T-helper 1 cell treated with Interleukin-12 subunit alpha and Interleukin-12 subunit beta and Interleukin-4 antibody, amounts not matched to agents 30 μg/mL and 1 μg/mL, for 36 hours (primary cell): Measurements from ENCODE around the gene TRIP11.

Experiments used
- H3K27ac Mint-ChIP-seq: one replicate; pipeline ENCODE4 v1.8.0; 2021; ENCODE audit warnings: mild to moderate bottlenecking, mixed read lengths
- H3K27me3 Mint-ChIP-seq: one replicate; pipeline ENCODE4 v1.8.0; 2021; ENCODE audit warnings: low read depth, mixed read lengths
- H3K36me3 Mint-ChIP-seq: one replicate; pipeline ENCODE4 v1.8.0; 2021; ENCODE audit warnings: low read depth, mixed read lengths
- H3K4me1 Mint-ChIP-seq: one replicate; pipeline ENCODE4 v1.8.0; 2021; ENCODE audit warnings: low read depth, mixed read lengths
- H3K4me3 Mint-ChIP-seq: one replicate; pipeline ENCODE4 v1.8.0; 2021; ENCODE audit warnings: mild to moderate bottlenecking, moderate library complexity, mixed read lengths
- H3K9me3 Mint-ChIP-seq: one replicate; pipeline ENCODE4 v1.8.0; 2021; ENCODE audit warnings: mixed read lengths

The TRIP11 gene

GRCh38 chr14:91985521-91986255 lies 54.2 kb downstream of the TRIP11 start:
- Mint-ChIP-seq H3K4me3 (no peak overlapping the region), H3K4me1 (peaks cover 4% of the 10 kb centered on the region)

GRCh38 chr14:91985008-91985407 lies 54.9 kb downstream of the TRIP11 start:
- H3K27ac Mint-ChIP-seq = no peak overlapping the region
- H3K27me3 Mint-ChIP-seq = no peaks in the 10 kb centered on the region
- no peaks in the 10 kb centered on the region for H3K9me3 Mint-ChIP-seq
- H3K4me1 Mint-ChIP-seq = peaks cover 9% of the 10 kb centered on the region
- H3K4me3 Mint-ChIP-seq = no peak overlapping the region
- peaks cover 62% of the 10 kb centered on the region for H3K36me3 Mint-ChIP-seq

More at GRCh38 chr14:91985521-91986255, 54.2 kb downstream of the TRIP11 start:
- Mint-ChIP-seq H3K27me3 (no peaks in the 10 kb centered on the region), H3K27ac (no peak overlapping the region), H3K36me3 (peaks cover 57% of the 10 kb centered on the region), H3K9me3 (no peaks in the 10 kb centered on the region)

- peaks cover 9% of the 10 kb centered on the region for H3K4me1 Mint-ChIP-seq
- H3K27me3 Mint-ChIP-seq = no peaks in the 10 kb centered on the region
- H3K27ac Mint-ChIP-seq = no peak overlapping the region
- H3K4me3 Mint-ChIP-seq = no peak overlapping the region
- H3K36me3 Mint-ChIP-seq = peaks cover 57% of the 10 kb centered on the region
- H3K9me3 Mint-ChIP-seq = no peaks in the 10 kb centered on the region
These were observed 56.3 kb downstream of the TRIP11 start for GRCh38 chr14:91983588-91983987.

DNA sequence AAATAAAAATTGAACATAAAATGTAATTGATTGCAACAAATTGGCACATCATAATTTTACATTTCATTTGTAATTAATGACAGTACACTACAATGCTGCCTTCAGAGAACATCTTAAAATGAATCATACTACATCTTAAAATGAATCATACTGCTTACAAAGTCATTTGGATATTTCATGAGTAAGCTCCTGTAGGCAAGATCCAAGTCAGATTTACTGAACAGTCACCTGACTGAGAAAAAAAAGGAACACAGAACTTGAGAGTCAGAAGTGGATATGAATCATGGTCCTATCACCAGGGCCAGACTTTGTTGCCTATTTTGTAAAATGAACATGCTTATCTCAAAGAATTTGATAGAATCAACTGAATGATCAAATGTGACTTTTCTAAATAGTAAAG lies 59.7 kb downstream of the TRIP11 start:
- H3K36me3 Mint-ChIP-seq = peaks cover 37% of the 10 kb centered on the region
- no peak overlapping the region for H3K27ac Mint-ChIP-seq
- no peaks in the 10 kb centered on the region for H3K9me3 Mint-ChIP-seq
- peaks cover 10% of the 10 kb centered on the region for H3K4me1 Mint-ChIP-seq
- H3K4me3 Mint-ChIP-seq = no peak overlapping the region
- no peaks in the 10 kb centered on the region for H3K27me3 Mint-ChIP-seq

DNA sequence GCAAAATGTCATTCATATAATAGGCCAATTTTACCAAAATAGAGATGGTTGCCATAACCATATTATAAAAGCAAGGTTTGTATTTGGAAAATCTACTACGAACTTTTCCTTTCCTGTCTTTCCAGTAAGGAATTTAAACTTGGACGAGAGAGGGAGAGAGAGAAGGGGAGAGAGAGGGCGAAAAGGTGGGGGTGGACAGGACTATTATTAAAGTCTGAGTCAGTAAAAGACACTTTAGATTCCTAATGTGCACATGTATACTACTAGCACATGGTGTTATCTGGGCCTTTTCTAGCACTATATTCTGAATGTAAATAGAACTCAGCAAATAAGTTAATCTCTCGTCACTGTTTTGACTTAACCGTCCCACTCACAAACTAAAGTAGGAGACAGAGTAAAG lies 62.0 kb downstream of the TRIP11 start:
- Mint-ChIP-seq H3K4me1 (peaks cover 10% of the 10 kb centered on the region), H3K4me3 (no peak overlapping the region), H3K9me3 (no peaks in the 10 kb centered on the region), H3K27me3 (no peaks in the 10 kb centered on the region), H3K36me3 (peaks cover 30% of the 10 kb centered on the region), H3K27ac (no peak overlapping the region)

DNA sequence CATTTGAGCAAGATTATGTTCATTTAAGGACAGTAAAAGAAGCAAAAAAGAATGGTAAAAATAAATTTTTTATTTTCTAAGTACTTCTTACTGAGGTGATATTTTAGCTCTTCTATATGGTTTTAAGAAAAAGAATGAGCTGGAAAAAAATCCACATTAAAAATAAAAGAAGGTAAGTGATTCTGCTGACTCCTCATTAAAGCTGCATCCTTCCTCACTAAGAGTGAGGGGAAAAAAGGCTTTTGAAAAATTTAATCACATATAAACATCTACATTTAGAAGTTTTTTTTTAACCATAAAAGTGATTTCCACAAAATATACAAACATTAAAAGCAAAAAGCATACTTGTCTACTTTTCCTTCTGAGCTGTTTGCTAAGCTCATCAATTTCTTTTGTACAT lies 64.1 kb downstream of the TRIP11 start:
- H3K4me1 Mint-ChIP-seq = peaks cover 10% of the 10 kb centered on the region
- H3K36me3 Mint-ChIP-seq = peaks cover 34% of the 10 kb centered on the region
- H3K4me3 Mint-ChIP-seq = no peak overlapping the region
- no peaks in the 10 kb centered on the region for H3K27me3 Mint-ChIP-seq
- no peaks in the 10 kb centered on the region for H3K9me3 Mint-ChIP-seq
- H3K27ac Mint-ChIP-seq = no peak overlapping the region

GRCh38 chr14:91971188-91971778 lies 68.6 kb downstream of the TRIP11 start:
- Mint-ChIP-seq H3K27ac (no peak overlapping the region), H3K4me1 (peaks cover 4% of the 10 kb centered on the region), H3K4me3 (no peak overlapping the region), H3K27me3 (no peaks in the 10 kb centered on the region), H3K36me3 (peaks cover 33% of the 10 kb centered on the region), H3K9me3 (no peaks in the 10 kb centered on the region)

DNA sequence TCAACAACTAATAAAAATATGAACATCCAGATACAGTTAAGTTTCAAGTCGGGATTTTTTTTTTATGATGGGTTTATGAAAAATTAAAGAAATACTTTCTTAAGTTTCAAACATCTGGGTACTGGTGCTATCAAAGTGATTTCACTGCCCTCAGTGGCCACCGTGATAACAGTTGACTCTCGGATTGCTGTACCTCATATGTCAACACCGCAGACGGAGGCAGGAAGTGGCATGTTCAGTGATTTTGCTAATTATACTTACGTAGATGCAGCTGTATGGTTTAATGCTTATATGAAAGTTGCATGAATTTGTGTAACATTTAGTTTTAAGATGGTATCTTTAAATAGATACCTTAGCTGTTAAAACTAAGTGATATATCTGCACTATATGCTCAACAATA lies 71.6 kb downstream of the TRIP11 start:
- Mint-ChIP-seq H3K4me3 (no peak overlapping the region), H3K27ac (peak overlapping the region; percentile 33), H3K36me3 (peaks cover 26% of the 10 kb centered on the region), H3K9me3 (no peaks in the 10 kb centered on the region), H3K4me1 (peaks cover 4% of the 10 kb centered on the region), H3K27me3 (no peaks in the 10 kb centered on the region)

GRCh38 chr14:91964724-91965123 lies 75.1 kb downstream of the TRIP11 start:
- H3K27ac Mint-ChIP-seq = no peak overlapping the region
- no peak overlapping the region for H3K4me3 Mint-ChIP-seq
- H3K4me1 Mint-ChIP-seq = peaks cover 4% of the 10 kb centered on the region
- no peaks in the 10 kb centered on the region for H3K27me3 Mint-ChIP-seq
- no peaks in the 10 kb centered on the region for H3K9me3 Mint-ChIP-seq
- H3K36me3 Mint-ChIP-seq = peaks cover 16% of the 10 kb centered on the region

DNA sequence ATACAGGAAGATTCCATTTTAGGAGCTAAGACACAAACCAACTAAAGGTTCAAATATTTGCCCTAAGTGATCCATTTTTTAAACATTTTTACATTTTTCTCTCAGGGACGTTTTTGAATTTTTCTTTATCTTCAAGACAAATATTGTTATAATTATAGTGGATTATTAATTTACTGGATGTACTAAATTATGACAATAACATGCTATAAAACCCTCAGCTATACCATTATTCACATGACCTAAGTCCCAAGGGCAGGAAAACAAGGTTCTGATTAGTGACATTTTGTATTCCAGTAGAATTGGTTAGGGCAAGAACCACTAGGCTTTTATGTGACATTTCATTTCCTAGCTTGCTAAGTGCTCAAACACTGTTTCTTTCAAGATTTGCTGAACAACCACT lies 75.8 kb downstream of the TRIP11 start:
- Mint-ChIP-seq H3K9me3 (no peaks in the 10 kb centered on the region), H3K4me1 (peaks cover 4% of the 10 kb centered on the region), H3K36me3 (peaks cover 13% of the 10 kb centered on the region), H3K27me3 (no peaks in the 10 kb centered on the region), H3K4me3 (no peak overlapping the region), H3K27ac (no peak overlapping the region)

GRCh38 chr14:91963465-91963864 lies 76.4 kb downstream of the TRIP11 start:
- H3K27me3 Mint-ChIP-seq = no peaks in the 10 kb centered on the region
- peaks cover 9% of the 10 kb centered on the region for H3K36me3 Mint-ChIP-seq
- no peaks in the 10 kb centered on the region for H3K9me3 Mint-ChIP-seq
- peaks cover 2% of the 10 kb centered on the region for H3K4me1 Mint-ChIP-seq
- H3K4me3 Mint-ChIP-seq = no peak overlapping the region
- no peak overlapping the region for H3K27ac Mint-ChIP-seq

DNA sequence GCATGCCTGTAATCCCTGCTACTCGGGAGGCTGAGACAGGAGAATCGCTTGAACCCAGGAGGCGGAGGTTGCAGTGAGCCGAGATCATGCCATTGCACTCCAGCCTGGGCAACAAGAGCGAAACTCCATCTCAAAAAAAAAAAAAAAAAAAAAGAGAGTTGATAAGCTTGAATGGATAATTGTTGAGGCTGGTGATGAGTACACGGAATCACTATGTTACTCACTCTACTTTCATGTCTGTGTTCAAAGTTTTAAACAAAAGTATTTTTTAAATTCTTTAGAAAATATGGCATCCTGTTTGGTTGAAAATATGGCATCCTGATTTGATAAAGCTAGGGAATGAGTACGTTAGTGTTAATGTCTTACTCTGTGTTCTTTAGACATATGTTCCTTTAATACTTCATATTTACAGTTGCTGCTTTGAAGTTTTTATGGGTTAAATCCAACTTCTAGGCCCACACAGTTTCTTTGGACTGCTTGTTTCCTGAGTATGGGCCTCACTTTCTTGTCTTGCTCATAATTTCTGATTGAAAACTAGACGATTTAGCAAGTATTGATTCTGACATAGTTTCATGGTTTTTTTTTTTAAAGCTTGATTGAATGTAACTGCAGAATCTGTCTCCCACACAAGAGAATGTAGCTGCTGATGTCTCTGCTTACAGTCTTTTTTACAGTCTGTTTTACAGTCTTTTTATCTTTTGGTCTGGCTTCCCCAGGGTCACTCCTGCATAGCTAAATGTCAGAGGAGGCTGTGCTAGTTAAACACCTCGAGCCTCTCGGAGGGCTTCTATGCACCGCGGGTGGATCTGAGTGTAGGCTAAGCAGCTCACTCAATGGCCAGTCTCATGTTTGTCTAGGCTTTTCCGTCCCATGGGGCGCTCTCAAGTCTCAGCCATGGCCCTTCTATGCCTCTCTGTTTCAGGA lies 78.3 kb downstream of the TRIP11 start:
- no peak overlapping the region for H3K27ac Mint-ChIP-seq

DNA sequence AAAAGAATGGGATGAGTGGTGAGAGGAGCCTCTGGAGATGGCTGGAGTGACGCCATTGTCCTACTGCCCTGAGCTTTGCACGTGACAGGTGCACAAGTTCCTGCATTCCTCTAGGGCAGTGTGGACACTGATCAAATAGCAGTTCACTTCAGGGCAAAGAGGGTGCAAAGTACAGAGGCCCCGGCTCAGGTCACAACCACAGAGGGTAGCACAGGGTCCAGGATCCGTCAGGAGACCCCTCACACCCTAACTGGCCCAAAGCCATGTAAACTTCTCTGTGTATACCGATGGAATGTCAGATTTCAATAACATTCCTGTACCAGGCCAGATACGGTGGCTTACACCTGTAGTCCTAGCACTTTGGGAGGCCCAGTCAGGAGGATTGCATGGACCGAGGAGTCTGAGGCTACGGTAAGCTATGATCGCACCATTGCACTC lies 82.0 kb downstream of the TRIP11 start:
- H3K9me3 Mint-ChIP-seq = no peaks in the 10 kb centered on the region
- no peaks in the 10 kb centered on the region for H3K4me1 Mint-ChIP-seq
- H3K27ac Mint-ChIP-seq = no peak overlapping the region
- H3K36me3 Mint-ChIP-seq = no peaks in the 10 kb centered on the region
- H3K4me3 Mint-ChIP-seq = no peak overlapping the region
- no peaks in the 10 kb centered on the region for H3K27me3 Mint-ChIP-seq

More for the DNA sequence above, 78.3 kb downstream of the TRIP11 start:
- no peak overlapping the region for H3K4me3 Mint-ChIP-seq
- no peaks in the 10 kb centered on the region for H3K4me1 Mint-ChIP-seq
- H3K9me3 Mint-ChIP-seq = no peaks in the 10 kb centered on the region
- H3K36me3 Mint-ChIP-seq = peaks cover 4% of the 10 kb centered on the region
- no peaks in the 10 kb centered on the region for H3K27me3 Mint-ChIP-seq

DNA sequence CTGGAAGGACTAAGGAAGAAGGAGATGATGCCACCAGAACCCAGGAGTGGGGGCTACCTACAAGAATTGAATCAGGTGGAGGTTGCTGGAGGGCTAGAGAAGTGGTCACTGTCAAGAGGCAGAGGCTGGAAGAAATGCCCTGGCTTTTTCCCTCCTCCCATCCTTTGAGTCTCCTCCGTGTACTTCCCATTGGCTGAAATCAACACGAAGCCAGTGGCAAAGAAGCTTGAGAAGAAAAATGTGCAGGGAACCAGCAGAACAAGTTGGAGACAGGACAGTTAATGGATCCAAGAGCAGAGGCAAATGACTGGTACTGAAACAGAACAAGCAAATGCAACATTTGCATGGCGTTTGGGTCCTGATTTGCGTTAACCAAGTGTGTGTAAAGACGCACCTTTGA lies 83.2 kb downstream of the TRIP11 start:
- Mint-ChIP-seq H3K4me1 (no peaks in the 10 kb centered on the region), H3K4me3 (no peak overlapping the region), H3K9me3 (no peaks in the 10 kb centered on the region), H3K27me3 (no peaks in the 10 kb centered on the region), H3K36me3 (no peaks in the 10 kb centered on the region), H3K27ac (no peak overlapping the region)
